HepG2 (cell line): ENCODE measurements around the gene PAIP1. TPM values are rescaled to one million over a fixed set of nuclear protein-coding genes. Genes with fewer than 3 reads are reported as not detected.

ENCODE experiments used
- CREM ChIP-seq, 2 experiments: sonication (generic) in 1 of 2; formaldehyde crosslinking in 1 of 2; IDR thresholded peaks; 2 replicates each; pipeline versions ENCODE4 v1.4.0 to v1.6.1; 2016 to 2020; ENCODE audit warnings: antibody characterized with exemption in 1 of 2, mild to moderate bottlenecking in 1 of 2, missing genetic modification reagents in 1 of 2
- GATA4 ChIP-seq: sonication (generic); IDR thresholded peaks from 2 replicates; pipeline ENCODE4 v1.6.1; 2016; ENCODE audit warnings: antibody characterized with exemption, low read depth, borderline replicate concordance
- GMEB2 ChIP-seq: IDR thresholded peaks from 2 replicates; pipeline ENCODE4 v1.6.1; 2016; ENCODE audit warnings: missing biosample characterization, missing genetic modification reagents, low read depth
- HDAC6 ChIP-seq: fragments of 200-600 bp; sonication (generic); IDR thresholded peaks from 2 replicates; pipeline ENCODE4 v1.7.0; 2017; ENCODE audit warnings: mild to moderate bottlenecking, antibody characterized with exemption, low read length, low read depth
- HHEX ChIP-seq: IDR thresholded peaks from 2 replicates; pipeline ENCODE4 v1.6.1; 2016; ENCODE audit warnings: control low read depth
- HOXD1 ChIP-seq: sonication (generic); formaldehyde crosslinking; IDR thresholded peaks from 2 replicates; pipeline ENCODE4 v1.5.0; 2020; ENCODE audit warnings: missing genetic modification reagents
- IRF9 ChIP-seq: sonication (generic); formaldehyde crosslinking; IDR thresholded peaks from 2 replicates; pipeline ENCODE4 v1.8.0; 2022; ENCODE audit warnings: missing genetic modification reagents, mild to moderate bottlenecking, borderline replicate concordance
- KDM6A ChIP-seq: IDR thresholded peaks from 2 replicates; pipeline ENCODE4 v1.6.1; 2016; ENCODE audit warnings: low read depth
- NR3C1 ChIP-seq: sonication (generic); formaldehyde crosslinking; IDR thresholded peaks from 2 replicates; pipeline ENCODE4 v1.4.0; 2020; ENCODE audit warnings: missing genetic modification reagents
- PBX3 ChIP-seq: sonication (generic); formaldehyde crosslinking; IDR thresholded peaks from 2 replicates; pipeline ENCODE4 v1.8.1; 2023; ENCODE audit warnings: missing genetic modification reagents, inconsistent platforms, borderline replicate concordance
- SNAPC2 ChIP-seq: sonication (generic); formaldehyde crosslinking; IDR thresholded peaks from 2 replicates; pipeline ENCODE4 v1.8.1; 2022; ENCODE audit warnings: mild to moderate bottlenecking, missing genetic modification reagents
- ZNF318 ChIP-seq: sonication (generic); formaldehyde crosslinking; IDR thresholded peaks from 2 replicates; pipeline ENCODE4 v1.4.0; 2020; ENCODE audit warnings: mild to moderate bottlenecking, missing genetic modification reagents
- ZNF576 ChIP-seq: sonication (generic); formaldehyde crosslinking; IDR thresholded peaks from 2 replicates; pipeline ENCODE4 v1.4.0; 2020; ENCODE audit warnings: mild to moderate bottlenecking, missing genetic modification reagents
- polyA plus RNA-seq, 8 experiments: library from polyadenylated mRNA; depleted of rRNA in 3 of 8; stranded (reverse) in 7 of 8; unstranded in 1 of 8; fragments of >200 nt; fragmentation: Illumina TruSeq in 4 of 8; extraction: Trizol in 4 of 8; gene quantifications; 2 replicates each; pipeline versions ENCODE4 v1.2.1 to v1.2.3, GENCODE V29; 2011 to 2016; ENCODE audit warnings: low read depth in 4 of 8, missing spikeins in 1 of 8, mixed read lengths in 1 of 8; ENCODE audit not compliant: insufficient read depth in 1 of 8
- total RNA-seq, 5 experiments: library from RNA; depleted of rRNA; stranded (reverse); fragments of >200 nt; fragmentation: Illumina TruSeq; extraction: Trizol; gene quantifications; 2 replicates each; pipeline ENCODE4 v1.2.3, GENCODE V29; 2016; ENCODE audit warnings: low read depth in 1 of 5

Gene PAIP1
- total and polyA plus RNA-seq, 2 of the 13 experiments (the other 11 are each of a cell fraction or from before 2014, with no cell fraction given) = 96.6 to 116 TPM

GRCh38 chr5:43483298-43484105 is 73.4 kb downstream of the PAIP1 start, which contains the start of gene TMEM267 (continued):
- TF ChIP-seq HHEX (no peak), IRF9 (CRISPR knock-in tag) (peak; percentile 90; the same call in 1 of the 2 replicates), ZNF318 (CRISPR knock-in tag) (no peak), HOXD1 (CRISPR knock-in tag) (no peak), CREM (IDR thresholded peaks at IDR 0.05) (peak; percentile 78), CREM (CRISPR knock-in tag; IDR thresholded peaks at IDR 0.05) (no peak), ZNF576 (CRISPR knock-in tag) (0 out of 2 replicates have a peak, but pooled peaks have one; percentile 53), KDM6A (CRISPR knock-in tag) (no peak), PBX3 (CRISPR knock-in tag) (no peak), HDAC6 (no peak), NR3C1 (CRISPR knock-in tag) (no peak), GMEB2 (CRISPR knock-in tag) (0 out of 2 replicates have a peak, but pooled peaks have one; percentile 30), GATA4 (no peak), SNAPC2 (CRISPR knock-in tag) (no peak)
